Measurements from ENCODE around the gene TTC17.
"Not testable (repeated sequence)": the region's sequence is repeated elsewhere in the genome, so short reads cannot be mapped to it uniquely, and the experiment has no call there.

The TTC17 gene

DNA sequence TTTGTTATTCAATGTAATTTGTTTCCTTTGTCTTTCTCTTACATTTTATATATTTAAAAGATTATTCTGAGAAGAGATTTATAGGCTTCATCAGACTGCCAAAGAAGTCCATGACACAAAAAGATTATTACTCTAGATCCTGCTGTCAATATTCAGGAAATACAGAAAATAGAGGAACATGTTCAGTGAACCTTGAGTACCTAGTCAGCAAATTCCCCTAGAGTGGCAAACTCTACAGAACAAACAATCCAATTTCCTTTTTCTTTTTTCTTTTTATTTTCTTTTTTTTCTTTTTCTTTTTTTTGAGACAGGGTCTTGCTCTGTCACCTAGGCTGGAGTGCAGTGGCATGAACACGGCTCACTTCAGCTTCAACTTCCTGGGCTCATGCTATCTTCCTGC is 23.9 kb downstream of the TTC17 start:
- no peak for DNase-seq

DNA sequence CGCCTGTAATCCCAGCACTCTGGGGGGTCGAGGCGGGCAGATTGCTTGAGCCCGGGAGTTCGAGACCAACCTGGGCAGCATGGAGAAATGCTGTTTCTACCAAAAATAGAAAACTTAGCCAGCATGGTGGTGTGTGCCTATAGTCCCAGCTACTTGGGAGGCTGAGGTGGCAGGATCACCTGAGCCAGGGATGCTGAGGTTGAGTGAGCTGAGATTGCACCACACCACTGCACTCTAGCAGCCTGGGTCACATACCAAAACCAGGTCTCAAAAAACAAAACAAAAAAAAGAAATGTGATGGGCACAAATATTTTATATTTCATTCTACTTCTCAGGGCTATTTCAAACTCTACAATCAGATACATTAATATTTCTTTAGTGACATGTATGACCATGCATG is 25.7 kb downstream of the TTC17 start:
- DNase-seq: no peak

DNA sequence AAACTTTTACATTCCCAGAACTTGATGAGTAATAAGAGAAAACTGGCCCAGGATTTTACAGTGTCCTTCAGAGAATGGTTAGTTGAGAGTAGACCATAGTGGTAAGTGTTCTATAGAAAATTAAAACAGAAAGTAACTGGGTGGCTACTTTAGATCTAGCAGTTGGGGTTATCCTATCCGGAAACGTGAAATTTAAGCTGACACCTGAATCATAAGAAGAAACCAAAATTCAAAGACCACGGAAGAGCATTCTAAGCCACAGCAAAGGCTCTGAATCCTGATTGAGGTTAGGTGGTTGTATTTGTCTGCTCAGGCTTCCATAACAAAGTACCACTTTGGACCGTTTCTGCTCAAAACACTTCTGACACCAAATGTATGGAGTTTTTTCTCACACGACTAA is 34.0 kb downstream of the TTC17 start:
- no peak for DNase-seq

DNA sequence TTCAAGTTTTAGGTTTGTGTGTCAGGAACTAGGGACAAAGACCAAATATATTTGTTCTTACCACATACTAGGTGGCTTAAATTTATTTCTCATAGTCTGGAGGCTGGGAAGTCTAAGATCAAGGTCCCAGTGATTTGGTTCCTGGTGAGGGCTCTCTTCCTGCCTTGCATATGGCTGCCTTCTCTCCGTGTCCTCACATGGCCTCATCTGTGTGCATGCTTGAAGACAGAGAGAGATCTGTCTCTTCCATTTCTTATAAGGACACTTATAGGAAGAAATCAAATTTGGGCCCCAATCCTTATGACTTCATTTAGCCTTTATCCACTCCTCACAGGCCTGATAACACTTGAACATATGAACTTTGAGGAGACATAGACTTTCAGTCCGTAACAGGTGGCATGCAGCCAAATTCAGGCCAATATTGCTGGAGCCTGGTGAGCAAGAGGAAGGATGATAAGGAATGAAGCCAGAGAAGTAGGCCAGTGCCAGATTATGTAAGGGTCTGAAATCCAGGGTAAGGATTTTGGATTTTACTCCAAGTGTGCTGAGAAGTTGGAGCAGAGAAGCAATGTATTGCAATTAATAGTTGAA is 35.1 kb downstream of the TTC17 start:
- no peak for DNase-seq

DNA sequence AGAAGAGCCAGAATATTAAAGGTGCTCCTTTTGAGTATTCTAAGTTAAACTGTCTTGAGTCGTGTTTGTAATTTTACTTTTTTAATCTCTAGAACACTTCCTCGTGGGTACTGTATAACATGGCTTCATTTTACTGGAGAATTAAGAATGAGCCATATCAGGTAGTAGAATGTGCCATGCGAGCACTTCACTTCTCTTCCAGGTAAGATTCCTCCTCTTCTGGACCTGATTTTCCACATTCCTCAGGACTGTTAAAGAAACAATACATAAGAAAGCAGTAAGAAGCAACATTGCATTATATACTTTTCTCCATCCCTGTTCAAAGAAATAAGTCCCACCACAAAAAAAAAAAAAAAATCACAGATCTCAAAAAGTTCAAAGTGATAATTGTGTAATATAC is 37.9 kb downstream of the TTC17 start:
- DNase-seq: no peak

DNA sequence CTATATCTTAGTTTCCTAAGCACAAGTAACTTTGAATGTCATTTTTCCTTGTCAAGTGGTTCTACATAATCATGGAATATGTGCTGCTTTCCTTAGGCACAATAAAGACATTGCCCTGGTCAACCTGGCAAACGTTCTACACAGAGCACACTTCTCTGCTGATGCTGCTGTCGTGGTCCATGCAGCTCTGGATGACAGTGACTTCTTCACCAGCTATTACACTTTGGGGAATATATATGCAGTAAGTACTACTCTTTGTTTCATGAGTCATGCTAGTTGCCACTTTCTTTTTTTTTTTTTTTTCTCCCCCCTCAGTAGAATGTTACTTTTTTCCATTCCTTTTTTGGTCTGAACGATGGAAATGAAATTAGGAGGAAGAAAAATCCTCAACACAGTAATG is 38.5 kb downstream of the TTC17 start:
- DNase-seq: no peak

DNA sequence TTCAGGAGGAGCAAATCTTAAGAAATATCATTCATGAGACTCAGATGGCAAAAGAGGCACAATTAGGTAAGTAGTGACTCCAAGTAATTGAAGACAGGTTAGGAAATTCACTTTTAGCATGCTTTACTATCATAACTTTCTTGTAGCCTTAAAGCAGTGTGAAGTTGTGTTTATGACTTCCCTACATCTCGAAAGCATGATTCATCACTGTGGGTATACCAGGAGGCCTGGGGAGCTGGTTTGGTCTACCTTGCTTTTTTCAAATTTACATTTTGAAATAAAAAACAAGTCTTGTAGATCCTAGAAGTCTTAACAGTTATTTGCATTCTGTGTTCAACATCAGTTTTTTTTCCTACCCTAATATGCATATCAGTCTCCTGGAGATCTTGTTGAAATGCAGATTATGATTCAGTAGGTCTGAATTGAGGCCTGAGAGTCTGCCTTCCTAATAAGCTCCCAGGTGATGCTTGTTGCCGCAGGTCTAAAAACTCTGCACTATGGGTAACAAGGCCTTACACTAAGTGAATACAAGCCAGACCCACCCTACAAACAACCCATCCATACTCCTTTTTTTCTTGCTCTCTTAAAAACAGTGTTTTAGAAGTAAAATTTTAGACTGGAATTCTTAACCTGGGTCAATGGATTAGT is 41.4 kb downstream of the TTC17 start:
- no peak for DNase-seq

DNA sequence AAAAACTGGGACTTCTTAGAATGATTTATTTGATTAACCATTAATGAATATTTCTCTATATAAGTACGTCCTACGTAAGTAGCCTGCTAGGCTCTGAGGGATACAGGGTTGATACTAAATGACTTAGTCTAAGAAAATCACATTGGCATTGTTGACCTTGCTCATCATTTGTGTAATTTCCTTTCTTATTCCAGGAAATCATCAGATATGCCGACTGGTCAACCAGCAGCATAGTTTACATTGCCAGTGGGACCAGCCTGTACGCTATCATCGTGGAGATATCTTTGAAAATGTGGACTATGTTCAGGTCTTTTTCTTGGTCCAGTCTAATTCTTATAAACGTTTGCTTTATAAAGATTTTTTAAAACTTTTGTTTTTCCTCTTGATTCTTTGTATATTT is 42.5 kb downstream of the TTC17 start:
- DNase-seq: no peak

DNA sequence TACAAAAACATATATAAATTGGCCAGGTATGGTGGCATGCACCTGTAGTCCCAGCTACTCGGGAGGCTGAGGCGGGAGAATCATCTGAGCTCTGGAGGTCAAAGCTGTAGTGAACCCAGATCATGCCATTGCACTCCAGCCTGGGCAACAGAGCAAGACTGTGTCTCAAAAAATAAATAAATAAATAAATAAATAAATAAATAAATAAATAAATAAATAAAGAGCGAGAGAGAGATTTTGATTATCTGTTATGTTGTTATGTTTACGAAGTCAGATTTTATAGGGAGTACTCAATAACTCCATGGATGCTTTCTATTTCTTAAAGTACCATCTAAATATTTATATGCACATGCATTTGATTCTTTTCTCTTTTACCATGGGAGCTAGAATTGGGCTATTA is 43.1 kb downstream of the TTC17 start:
- DNase-seq: not testable (repeated sequence)

DNA sequence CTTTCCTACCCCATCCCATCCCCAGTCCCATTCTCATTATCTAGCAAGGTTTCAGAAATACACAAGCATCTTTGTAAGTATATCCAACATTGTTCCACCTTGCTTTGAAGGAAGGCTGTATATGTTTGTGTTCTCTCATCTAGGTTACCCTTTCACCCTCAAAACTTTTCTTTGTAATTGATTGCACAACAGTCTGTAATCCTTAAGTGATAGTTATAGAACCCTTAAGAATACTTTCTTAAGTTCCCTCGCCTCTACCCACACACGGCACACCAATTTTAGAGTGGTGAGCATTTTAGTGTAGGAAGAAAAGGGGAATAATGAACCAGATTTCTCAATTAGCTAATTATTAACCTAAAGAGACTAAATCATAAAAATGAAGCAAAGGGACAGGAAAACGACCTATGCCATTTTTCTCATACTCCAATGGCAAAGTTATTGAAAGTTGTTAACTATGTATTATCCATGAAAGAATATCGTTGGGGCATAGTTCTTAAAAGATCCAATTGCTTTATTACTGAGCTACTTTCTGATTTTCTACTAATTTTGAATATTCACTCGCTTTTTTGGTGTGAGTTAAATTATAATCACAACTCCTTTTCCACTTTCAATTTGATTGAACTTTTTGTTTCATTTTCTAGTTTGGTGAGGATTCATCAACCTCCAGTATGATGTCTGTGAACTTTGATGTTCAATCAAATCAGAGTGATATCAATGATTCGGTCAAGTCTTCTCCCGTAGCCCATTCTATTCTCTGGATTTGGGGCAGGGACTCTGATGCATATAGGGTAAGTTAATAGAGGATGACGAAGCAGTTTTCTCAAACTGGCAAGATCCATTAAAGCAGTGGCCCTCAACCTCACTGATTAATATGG is 44.9 kb downstream of the TTC17 start:
- peak; percentile 18 for DNase-seq

DNA sequence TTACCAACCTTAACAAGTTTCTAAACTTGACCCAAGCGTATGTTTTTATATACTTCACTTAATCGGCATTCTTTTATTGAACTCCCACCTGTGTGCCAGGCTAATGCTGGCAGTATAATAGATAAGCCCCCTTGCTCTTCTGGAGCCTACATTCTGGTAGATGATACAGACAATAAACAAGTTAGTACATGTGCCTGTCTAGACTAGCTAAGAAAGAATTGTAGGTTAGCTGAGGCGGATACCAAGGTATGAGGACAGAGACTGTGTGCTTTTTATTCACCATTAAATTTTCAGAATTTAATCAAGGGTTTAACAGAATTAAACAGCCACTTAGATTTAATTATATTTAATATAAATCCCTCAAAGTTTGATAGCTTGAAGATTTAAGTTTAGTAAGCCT is 45.7 kb downstream of the TTC17 start:
- DNase-seq: no peak

DNA sequence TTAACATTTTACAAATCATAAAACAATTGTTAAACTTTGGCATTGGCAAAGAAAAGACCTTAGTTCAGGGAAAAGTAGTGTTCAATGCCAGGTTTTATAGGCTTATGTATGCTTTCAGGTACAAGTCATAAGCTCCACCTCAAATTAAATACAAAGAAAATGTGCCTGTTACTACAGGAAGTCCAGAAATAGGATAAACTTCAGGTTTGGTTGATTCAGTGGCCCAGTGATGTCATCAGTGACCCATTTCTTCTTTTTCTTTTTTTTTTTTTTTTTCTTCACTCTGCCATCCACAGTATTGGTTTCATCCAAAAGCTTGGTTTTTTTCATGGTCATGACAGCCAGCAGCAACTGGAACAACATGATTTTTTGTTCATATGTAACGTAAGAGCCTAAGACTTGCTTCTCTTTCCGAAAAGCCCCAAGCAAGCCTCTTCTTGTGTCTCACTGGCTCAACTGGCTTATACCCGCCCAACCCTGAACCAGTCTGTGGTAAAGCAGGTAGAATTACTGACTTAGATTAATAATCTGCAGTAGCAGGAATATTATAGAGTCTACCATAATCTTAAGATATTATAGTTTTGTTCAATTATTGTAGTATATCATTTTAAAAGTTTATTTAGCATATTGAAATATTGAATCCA is 46.2 kb downstream of the TTC17 start:
- DNase-seq: no peak

DNA sequence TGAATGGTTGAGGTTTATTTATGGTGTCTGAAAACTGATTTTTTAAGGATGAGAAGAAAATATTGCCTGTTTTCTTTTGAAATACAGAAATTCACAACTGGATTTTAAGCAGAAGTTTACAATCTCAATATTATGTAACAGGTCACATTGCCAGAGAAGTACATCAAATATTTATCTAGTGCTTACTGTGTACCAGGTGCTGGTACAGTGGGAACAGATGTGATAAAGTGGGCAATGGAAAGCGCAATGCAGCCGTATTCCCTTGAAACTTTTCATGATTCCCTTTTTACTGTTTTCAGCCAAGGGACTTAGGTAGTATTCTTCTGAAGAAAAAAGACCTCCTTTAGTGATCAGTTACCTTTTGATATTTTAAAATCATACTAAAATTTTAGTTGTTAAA is 49.6 kb downstream of the TTC17 start:
- no peak for DNase-seq

DNA sequence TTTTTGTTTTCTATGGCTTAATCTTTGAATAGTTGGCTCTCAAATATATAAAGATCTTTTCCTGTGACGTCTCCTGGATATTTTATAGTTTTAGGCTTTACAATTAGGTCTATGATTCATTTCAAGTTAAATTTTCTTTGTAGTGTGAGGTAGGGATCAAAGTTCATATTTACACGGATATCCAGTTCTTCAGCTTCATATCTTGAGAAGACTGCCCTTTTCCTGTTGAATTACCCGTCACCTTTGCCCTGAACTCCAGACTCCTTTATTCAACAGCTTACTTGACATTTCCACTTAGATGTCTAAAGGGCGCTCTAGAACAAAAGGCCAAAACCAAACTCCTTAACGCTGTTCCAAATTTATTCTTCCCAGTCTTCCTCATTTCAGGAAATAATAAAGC is 51.7 kb downstream of the TTC17 start:
- no peak for DNase-seq

DNA sequence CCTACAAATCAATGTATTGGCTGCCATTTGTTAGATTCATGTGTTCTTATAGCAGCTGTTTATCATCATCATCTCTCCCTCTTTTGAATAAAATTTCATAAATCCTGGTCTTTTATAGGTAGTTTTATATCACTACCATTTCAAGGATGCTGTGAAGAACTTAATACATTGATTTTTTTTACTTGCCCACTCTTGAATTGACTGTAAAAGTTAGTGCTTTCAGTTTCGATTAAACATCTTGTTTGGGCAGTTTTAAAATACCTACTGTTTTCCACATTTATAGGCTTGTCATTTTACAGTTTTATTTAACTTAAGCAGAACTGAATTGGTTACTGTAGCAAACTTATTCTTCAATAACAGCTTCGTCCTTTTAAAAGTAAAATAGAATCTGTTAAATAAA is 59.5 kb downstream of the TTC17 start:
- DNase-seq: no peak

DNA sequence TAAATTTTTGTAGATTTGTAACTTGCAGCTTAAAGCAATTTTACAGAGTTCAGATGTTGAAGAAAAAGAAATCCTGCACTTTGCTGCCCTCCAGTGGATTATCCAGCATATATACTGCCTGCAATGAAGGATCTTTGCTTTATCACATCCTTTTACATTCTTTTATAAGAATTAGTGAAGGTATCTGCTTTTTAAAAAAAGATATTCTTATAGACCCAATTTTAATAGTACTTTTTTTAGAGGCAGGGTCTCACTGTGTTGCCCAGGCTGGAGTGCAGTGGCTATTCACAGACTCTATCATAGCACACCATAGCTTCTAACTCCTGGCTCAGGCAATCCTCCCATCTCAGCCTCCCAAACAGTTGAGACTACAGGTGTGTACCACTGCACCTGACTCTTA is 60.7 kb downstream of the TTC17 start:
- peak; percentile 37 for DNase-seq

DNA sequence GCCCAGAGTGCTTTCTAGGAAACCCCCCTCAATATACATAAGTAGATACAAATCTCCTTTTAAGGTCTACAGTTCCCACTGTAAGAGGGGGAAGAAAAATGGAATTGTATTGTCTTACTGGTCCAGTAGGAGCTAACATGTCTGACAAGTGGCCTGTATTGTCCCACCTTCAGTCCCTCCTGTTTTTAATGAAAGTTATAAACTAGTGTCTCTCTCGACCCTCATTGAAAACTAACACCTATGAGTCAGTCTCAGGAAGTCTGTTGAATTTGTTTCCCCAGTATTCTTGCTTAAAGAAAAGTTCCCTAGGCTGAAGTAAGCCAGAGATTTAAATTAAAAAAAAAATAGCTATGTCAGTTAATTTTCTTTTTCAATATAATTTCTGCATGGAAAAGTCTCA is 69.3 kb downstream of the TTC17 start:
- no peak for DNase-seq

DNA sequence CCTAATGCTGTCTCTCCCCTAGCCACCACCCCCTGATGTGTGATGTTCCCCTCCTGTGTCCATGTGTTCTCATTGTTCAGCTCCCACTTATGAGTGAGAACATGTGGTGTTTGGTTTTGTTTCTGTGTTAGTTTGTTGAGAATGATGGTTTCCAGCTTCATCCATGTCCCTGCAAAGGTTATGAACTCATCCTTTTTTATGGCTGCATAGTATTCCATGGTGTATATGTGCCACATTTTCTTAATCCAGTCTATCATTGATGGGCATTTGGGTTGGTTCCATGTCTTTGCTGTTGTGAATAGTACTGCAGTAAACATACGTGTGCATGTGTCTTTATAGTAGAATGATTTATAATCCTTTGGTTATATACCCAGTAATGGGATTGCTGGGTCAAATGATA is 72.2 kb downstream of the TTC17 start:
- DNase-seq: not testable (repeated sequence)

DNA sequence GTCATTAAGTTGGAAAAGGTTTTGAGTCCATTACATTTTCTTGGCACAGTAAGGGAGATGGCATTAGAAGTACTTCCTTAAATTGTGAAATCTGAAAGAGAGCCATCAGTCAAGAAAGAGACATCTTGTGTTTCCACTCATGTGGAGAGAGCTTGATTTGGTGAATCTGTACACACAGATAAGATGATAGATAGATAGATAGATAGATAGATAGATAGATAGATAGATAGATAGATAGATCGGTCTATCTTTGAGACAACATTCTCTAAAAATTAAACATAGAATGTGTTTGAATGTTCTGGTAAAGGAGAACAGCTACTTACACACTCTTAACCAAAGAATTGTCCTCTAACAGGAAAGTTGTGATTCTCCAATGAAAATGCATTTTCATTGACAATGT is 76.2 kb downstream of the TTC17 start:
- no peak for DNase-seq

DNA sequence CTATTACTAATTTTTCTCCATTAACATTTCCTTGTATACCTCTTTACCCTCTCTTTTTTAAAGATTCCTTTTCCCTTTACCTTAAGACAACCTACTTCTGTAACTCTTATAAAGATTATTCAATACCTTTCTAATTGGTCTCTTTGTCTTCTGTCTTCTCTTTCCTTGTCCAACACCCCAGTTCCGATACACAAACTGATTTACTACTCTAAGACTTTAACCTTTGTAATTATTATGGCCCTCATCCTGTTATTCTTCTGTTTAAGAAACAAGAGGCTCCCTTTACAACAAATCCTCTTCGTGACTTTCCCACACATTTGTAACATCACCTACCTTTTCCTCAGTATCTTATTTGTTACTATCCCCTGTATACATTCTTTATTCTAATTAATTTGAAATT is 81.8 kb downstream of the TTC17 start:
- DNase-seq: no peak

DNA sequence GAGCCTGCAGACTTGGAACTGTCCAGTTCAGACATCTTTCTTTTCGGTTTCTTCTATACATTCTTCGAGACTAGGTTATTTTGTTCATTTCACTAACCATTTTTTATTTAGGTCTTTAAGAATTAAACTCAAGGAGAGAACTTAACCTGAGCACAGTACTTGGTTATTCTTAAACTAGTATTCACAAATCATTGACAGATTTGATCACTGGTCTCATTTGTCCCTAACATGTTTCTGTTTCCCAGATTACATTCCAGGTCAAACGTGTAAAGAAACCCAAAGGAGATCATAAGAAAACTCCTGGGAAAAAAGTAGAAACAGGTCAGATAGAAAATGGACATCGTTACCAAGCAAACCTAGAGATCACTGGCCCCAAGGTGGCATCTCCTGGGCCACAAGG is 85.1 kb downstream of the TTC17 start:
- DNase-seq: no peak

DNA sequence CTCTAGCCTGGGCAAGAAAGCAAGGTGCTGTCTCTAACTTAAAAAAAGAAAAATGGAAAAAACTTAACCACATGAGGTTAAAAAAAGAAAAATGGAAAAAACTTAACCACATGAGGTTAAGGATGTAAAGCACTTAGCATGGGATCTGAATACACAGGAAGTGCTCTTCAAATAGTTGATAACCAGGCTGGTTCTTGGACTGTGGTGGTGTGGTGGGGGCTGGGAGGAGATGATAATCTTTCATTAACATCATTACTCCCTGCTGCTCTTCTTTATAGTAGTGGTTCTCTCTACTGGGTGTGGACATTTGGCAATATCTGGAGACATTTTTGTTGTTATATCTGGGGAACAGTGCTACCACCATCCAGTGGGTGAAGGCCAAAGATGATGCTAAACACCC is 88.4 kb downstream of the TTC17 start:
- no peak for DNase-seq

DNA sequence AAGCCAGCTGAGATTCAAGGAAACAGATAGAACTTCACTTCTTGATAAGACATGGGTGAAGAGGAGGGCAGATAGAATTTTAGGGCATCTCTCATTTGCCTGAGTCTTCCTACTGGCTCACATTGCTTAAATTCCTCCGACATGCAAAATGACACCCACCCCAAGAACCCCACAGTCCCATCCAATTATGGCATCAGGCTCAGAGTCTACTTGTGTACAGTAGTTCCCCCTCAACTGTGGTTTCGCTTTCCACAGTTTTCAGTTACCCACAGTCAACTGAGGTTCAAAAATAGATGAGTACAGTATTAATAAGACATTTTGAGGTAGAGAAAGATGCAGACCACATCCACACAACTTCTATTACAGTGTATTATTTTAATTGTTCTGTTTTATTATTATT is 99.8 kb downstream of the TTC17 start:
- DNase-seq: no peak

DNA sequence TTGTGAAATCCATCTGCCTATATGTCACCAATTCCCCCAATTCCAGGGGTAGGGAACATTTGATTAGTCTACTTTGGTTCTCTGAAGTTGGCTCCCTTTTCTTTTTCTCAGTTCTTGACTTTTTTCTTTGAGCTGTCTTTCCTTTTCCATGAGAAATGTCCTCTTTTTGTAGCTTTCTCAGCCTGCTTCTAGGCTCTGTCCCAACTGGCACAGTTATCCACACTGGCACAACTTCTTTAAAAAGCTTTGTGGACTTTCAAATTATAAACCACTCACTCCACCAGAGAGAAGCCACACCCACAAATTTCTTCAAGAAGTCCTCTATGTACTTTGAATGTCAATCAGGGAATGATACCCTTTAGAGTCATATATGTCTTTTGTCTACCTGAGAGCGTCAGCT is 100.5 kb downstream of the TTC17 start:
- no peak for DNase-seq

All from inflammatory macrophage treated with lipopolysaccharide for 4 hours (primary cell).